ENCODE measurements around the gene CATSPERE. TPM values are rescaled to one million over a fixed set of nuclear protein-coding genes. Genes with fewer than 3 reads are reported as not detected.

The CATSPERE gene
- total RNA-seq, 1 donor from 2014 or later = 0.50 TPM

GRCh38 chr1:244601336-244601735, 140.3 kb downstream of the CATSPERE start:
- DNase-seq (no peak), ATAC-seq (no peak)
- intact Hi-C loops (cut with micrococcal nuclease) = no loop called here

GRCh38 chr1:244603498-244603897, 142.4 kb downstream of the CATSPERE start:
- DNase-seq = no peak

GRCh38 chr1:244605835-244606370, 144.8 kb downstream of the CATSPERE start:
- DNase-seq = no peak
- intact Hi-C loops (cut with micrococcal nuclease) = loop anchor here (2.0 kb wide), 1 partner anchor 193 kb away; no protein-coding TSS in a partner anchor
- ATAC-seq = no peak

More at GRCh38 chr1:244603498-244603897, 142.4 kb downstream of the CATSPERE start:
- intact Hi-C loops (cut with micrococcal nuclease) = no loop called here
- ATAC-seq = no peak

- DNase-seq (no peak), ATAC-seq (no peak)
- intact Hi-C loops (cut with micrococcal nuclease) = no loop called here
These were observed 153.2 kb downstream of the CATSPERE start for GRCh38 chr1:244614113-244614836.

- intact Hi-C loops (cut with micrococcal nuclease) = no loop called here
- DNase-seq (no peak), ATAC-seq (no peak)
These were observed 153.8 kb downstream of the CATSPERE start for GRCh38 chr1:244614879-244615278.

GRCh38 chr1:244615301-244615700, 154.2 kb downstream of the CATSPERE start:
- intact Hi-C loops (cut with micrococcal nuclease) = no loop called here
- no peak for DNase-seq

GRCh38 chr1:244626709-244627108, 165.6 kb downstream of the CATSPERE start:
- ATAC-seq (no peak), DNase-seq (no peak)

More at GRCh38 chr1:244615301-244615700, 154.2 kb downstream of the CATSPERE start:
- ATAC-seq = no peak

GRCh38 chr1:244628789-244629188, 167.7 kb downstream of the CATSPERE start:
- intact Hi-C loops (cut with micrococcal nuclease) = no loop called here
- DNase-seq (no peak), ATAC-seq (no peak)

More at GRCh38 chr1:244626709-244627108, 165.6 kb downstream of the CATSPERE start:
- intact Hi-C loops (cut with micrococcal nuclease) = no loop called here

GRCh38 chr1:244633140-244633539, 172.1 kb downstream of the CATSPERE start:
- no peak for DNase-seq
- intact Hi-C loops (cut with micrococcal nuclease) = no loop called here
- ATAC-seq = no peak

GRCh38 chr1:244634546-244634945, 173.5 kb downstream of the CATSPERE start:
- intact Hi-C loops (cut with micrococcal nuclease) = no loop called here
- DNase-seq (no peak), ATAC-seq (no peak)

GRCh38 chr1:244636488-244637259, 175.6 kb downstream of the CATSPERE start:
- DNase-seq (no peak), ATAC-seq (no peak)
- intact Hi-C loops (cut with micrococcal nuclease) = no loop called here

GRCh38 chr1:244639561-244639960, 178.5 kb downstream of the CATSPERE start:
- DNase-seq (no peak), ATAC-seq (no peak)
- intact Hi-C loops (cut with micrococcal nuclease) = no loop called here

GRCh38 chr1:244640917-244641316, 179.8 kb downstream of the CATSPERE start:
- intact Hi-C loops (cut with micrococcal nuclease) = no loop called here
- no peak for ATAC-seq
- no peak for DNase-seq

GRCh38 chr1:244642526-244642925, 181.5 kb downstream of the CATSPERE start:
- DNase-seq (no peak), ATAC-seq (no peak)
- intact Hi-C loops (cut with micrococcal nuclease) = no loop called here

- intact Hi-C loops (cut with micrococcal nuclease) = no loop called here
- DNase-seq = no peak
These were observed 181.9 kb downstream of the CATSPERE start for GRCh38 chr1:244642988-244643387.

GRCh38 chr1:244645414-244645813, 184.3 kb downstream of the CATSPERE start:
- intact Hi-C loops (cut with micrococcal nuclease) = no loop called here
- DNase-seq = no peak
- no peak for ATAC-seq

More at GRCh38 chr1:244642988-244643387, 181.9 kb downstream of the CATSPERE start:
- ATAC-seq = no peak

- no peak for DNase-seq
- intact Hi-C loops (cut with micrococcal nuclease) = no loop called here
- ATAC-seq = no peak
These were observed 184.8 kb downstream of the CATSPERE start for GRCh38 chr1:244645890-244646289.

GRCh38 chr1:244647819-244648218, 186.7 kb downstream of the CATSPERE start:
- intact Hi-C loops (cut with micrococcal nuclease) = no loop called here
- no peak for ATAC-seq
- DNase-seq = no peak

- intact Hi-C loops (cut with micrococcal nuclease) = no loop called here
These were observed 191.0 kb downstream of the CATSPERE start for GRCh38 chr1:244651956-244652622.

More at GRCh38 chr1:244651956-244652622, 191.0 kb downstream of the CATSPERE start:
- DNase-seq = no peak
- ATAC-seq = no peak
